ENCODE measurements around the gene ASIC4. TPM values are rescaled to one million over a fixed set of nuclear protein-coding genes. Genes with fewer than 3 reads are reported as not detected.

The ASIC4 gene
- polyA plus RNA-seq, 1 donor (not counting 4 experiments of a cell fraction or from before 2014, with no cell fraction given) = not detected

GRCh38 chr2:219472629-219473187, 41.6 kb upstream of the ASIC4 start:
- dilution Hi-C loops (cut with MboI; ENCODE audit: extremely low pct_ligation_motif_present, low sequenced_read_pairs) = no loop called here
- H2AFZ ChIP-seq (ENCODE audit: control insufficient read depth, low read length) = no peak overlapping the region
- H3K27ac ChIP-seq (ENCODE audit: control insufficient read depth, insufficient read depth, low read length) = no peak overlapping the region
- H3K36me3 ChIP-seq (ENCODE audit: control insufficient read depth in 2 of 2, extremely low read depth in 1 of 2, insufficient read depth in 2 of 2, low read length in 2 of 2) = peaks cover 3 to 10% of the 10 kb centered on the region in 2 experiments
- no peak for DNase-seq (ENCODE audit: low read depth, low spot score)
- no peaks in the 10 kb centered on the region for H3K9me1 ChIP-seq (ENCODE audit: control insufficient read depth, extremely low read depth, insufficient read depth, low read length)
- no peak for FAIRE-seq
- H3K9me3 ChIP-seq (ENCODE audit: control insufficient read depth, low read depth, low read length) = no peaks in the 10 kb centered on the region
- no peaks in the 10 kb centered on the region for H4K20me1 ChIP-seq (ENCODE audit: control insufficient read depth, extremely low read depth, insufficient read depth, low read length)
- H3K79me2 ChIP-seq (ENCODE audit: control insufficient read depth, insufficient read depth, low read length) = no peaks in the 10 kb centered on the region
- TF ChIP-seq EZH2 (IDR thresholded peaks at IDR 0.05; ENCODE audit: low read length) (no peak), CTCF (optimal IDR thresholded peaks at IDR 0.05 in 1 of 3, IDR thresholded peaks at IDR 0.05 in 1 of 3, conservative IDR thresholded peaks at IDR 0.05 in 1 of 3; ENCODE audit: extremely low read depth in 1 of 3, insufficient read depth in 2 of 3, low read length in 3 of 3) (no peak)
- H3K27me3 ChIP-seq (ENCODE audit: control insufficient read depth, extremely low read depth, insufficient read depth, low read length) = no peaks in the 10 kb centered on the region
- no peak overlapping the region for H3K4me3 ChIP-seq (ENCODE audit: control insufficient read depth in 2 of 3, extremely low read depth in 1 of 3, insufficient read depth in 2 of 3, low read depth in 1 of 3, low read length in 3 of 3)
- H3K4me1 ChIP-seq (ENCODE audit: control insufficient read depth, extremely low read depth, insufficient read depth, low read length) = peaks cover 8% of the 10 kb centered on the region
- H3K9ac ChIP-seq (ENCODE audit: control insufficient read depth, extremely low read depth, insufficient read depth, low read length) = no peak overlapping the region
- no peak overlapping the region for H3K4me2 ChIP-seq (ENCODE audit: control insufficient read depth, extremely low read depth, insufficient read depth, low read depth, low read length)

GRCh38 chr2:219473511-219473910, 40.8 kb upstream of the ASIC4 start:
- Histone ChIP-seq H3K4me2 (ENCODE audit: control insufficient read depth, extremely low read depth, insufficient read depth, low read depth, low read length) (no peak overlapping the region), H3K4me1 (ENCODE audit: control insufficient read depth, extremely low read depth, insufficient read depth, low read length) (peaks cover 8% of the 10 kb centered on the region), H3K4me3 (ENCODE audit: control insufficient read depth in 2 of 3, extremely low read depth in 1 of 3, insufficient read depth in 2 of 3, low read depth in 1 of 3, low read length in 3 of 3) (no peak overlapping the region), H3K9me1 (ENCODE audit: control insufficient read depth, extremely low read depth, insufficient read depth, low read length) (no peaks in the 10 kb centered on the region), H3K79me2 (ENCODE audit: control insufficient read depth, insufficient read depth, low read length) (no peaks in the 10 kb centered on the region), H3K9me3 (ENCODE audit: control insufficient read depth, low read depth, low read length) (no peaks in the 10 kb centered on the region), H3K9ac (ENCODE audit: control insufficient read depth, extremely low read depth, insufficient read depth, low read length) (no peak overlapping the region), H4K20me1 (ENCODE audit: control insufficient read depth, extremely low read depth, insufficient read depth, low read length) (no peaks in the 10 kb centered on the region), H3K27ac (ENCODE audit: control insufficient read depth, insufficient read depth, low read length) (no peak overlapping the region), H3K36me3 (ENCODE audit: control insufficient read depth in 2 of 2, extremely low read depth in 1 of 2, insufficient read depth in 2 of 2, low read length in 2 of 2) (peaks cover 3 to 10% of the 10 kb centered on the region in 2 experiments), H2AFZ (ENCODE audit: control insufficient read depth, low read length) (no peak overlapping the region), H3K27me3 (ENCODE audit: control insufficient read depth, extremely low read depth, insufficient read depth, low read length) (no peaks in the 10 kb centered on the region)
- dilution Hi-C loops (cut with MboI; ENCODE audit: extremely low pct_ligation_motif_present, low sequenced_read_pairs) = no loop called here
- DNase-seq (ENCODE audit: low read depth, low spot score) (no peak), FAIRE-seq (no peak)
- no peak for TF ChIP-seq CTCF (optimal IDR thresholded peaks at IDR 0.05 in 1 of 3, IDR thresholded peaks at IDR 0.05 in 1 of 3, conservative IDR thresholded peaks at IDR 0.05 in 1 of 3; ENCODE audit: extremely low read depth in 1 of 3, insufficient read depth in 2 of 3, low read length in 3 of 3)
- TF ChIP-seq EZH2 (IDR thresholded peaks at IDR 0.05; ENCODE audit: low read length) = no peak
